HG02852 (cell line): ENCODE measurements around the gene SIRT2.

Experiments
- ATAC-seq: cut with Tn5 transposase; IDR thresholded peaks from one replicate; pipeline ENCODE4 v1.9.1; 2021; ENCODE audit warnings: mild to moderate bottlenecking, moderate library complexity; ENCODE audit not compliant: unreplicated experiment

The SIRT2 gene

GRCh38 chr19:38920602-38921419, 21.4 kb upstream of the SIRT2 start:
- ATAC-seq: no peak

- no peak for ATAC-seq
Measured at GRCh38 chr19:38919837-38920601, 20.6 kb upstream of the SIRT2 start.

- ATAC-seq: no peak
Measured at GRCh38 chr19:38918526-38918925, 19.1 kb upstream of the SIRT2 start.

GRCh38 chr19:38917921-38918491, 18.6 kb upstream of the SIRT2 start:
- ATAC-seq: no peak

- ATAC-seq: no peak
Measured at GRCh38 chr19:38917516-38917915, 18.1 kb upstream of the SIRT2 start.

DNA sequence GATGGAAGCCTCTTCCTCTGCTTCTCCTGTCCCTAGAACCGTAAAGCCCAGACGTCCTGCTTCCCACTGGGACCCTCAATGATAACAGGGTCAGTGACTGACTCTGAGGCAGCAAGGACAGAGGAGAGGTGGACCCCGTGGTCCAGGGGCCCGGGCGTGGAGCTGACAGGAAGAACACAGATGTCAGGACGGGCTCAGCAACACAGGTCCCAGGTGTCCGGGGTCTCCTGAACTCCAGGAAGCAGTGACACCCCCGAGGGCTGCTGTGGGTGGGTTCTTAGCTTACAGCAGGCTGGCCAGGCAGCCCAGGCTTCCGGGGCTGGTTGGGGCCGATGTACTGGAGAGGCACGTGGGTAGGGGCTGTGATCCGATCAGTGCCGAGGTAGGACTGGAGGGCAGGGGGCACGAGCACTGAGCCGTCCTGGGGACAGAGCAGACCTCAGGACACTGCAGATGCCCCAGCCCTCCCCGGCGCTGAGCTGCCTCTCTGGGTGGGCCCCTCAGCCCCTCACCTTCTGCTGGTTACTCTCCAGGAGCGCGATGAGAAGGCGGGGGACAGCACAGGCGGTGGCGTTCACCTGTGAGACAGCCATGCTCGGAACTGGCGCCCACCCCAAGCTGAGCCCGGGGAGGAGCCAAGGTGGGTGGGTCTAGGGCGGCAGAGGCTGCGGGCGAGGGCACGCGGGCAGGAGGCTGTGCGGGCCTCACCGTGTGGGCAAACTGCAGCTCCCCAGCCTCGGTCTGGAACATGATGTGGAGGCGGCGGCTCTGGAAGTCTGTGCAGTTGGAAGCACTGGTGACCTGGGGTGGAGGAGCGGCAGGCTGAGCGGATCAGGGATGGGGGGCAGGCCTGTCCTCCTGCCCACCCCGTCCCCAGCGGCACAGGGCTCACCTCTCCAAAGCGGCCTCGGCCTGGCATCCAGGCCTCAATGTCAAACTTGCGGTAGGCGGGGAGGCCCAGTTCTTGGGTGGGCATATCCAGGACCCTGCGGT, 16.2 kb upstream of the SIRT2 start:
- no peak for ATAC-seq

DNA sequence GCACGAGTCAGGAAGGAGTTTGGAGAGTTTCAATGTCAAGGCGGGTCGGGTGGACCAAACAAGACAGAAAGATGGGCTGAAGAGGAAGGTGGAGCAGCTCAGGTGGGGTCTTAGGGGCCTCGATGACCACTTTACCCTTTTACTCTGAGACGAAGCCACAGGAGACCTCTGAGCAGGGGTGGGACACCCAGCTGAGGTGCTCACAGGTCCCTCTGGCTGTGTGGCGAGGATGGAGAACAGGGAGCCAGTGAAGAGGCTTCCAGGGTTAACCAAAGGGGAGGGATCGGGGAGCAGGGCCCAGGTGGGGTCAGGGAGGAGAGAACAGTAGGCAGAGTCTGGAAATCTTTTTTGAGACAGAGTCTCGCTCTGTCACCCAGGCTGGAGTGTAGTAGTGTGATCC, 14.5 kb upstream of the SIRT2 start:
- ATAC-seq: no peak

- no peak for ATAC-seq
Measured at GRCh38 chr19:38912600-38913514, 13.4 kb upstream of the SIRT2 start.

DNA sequence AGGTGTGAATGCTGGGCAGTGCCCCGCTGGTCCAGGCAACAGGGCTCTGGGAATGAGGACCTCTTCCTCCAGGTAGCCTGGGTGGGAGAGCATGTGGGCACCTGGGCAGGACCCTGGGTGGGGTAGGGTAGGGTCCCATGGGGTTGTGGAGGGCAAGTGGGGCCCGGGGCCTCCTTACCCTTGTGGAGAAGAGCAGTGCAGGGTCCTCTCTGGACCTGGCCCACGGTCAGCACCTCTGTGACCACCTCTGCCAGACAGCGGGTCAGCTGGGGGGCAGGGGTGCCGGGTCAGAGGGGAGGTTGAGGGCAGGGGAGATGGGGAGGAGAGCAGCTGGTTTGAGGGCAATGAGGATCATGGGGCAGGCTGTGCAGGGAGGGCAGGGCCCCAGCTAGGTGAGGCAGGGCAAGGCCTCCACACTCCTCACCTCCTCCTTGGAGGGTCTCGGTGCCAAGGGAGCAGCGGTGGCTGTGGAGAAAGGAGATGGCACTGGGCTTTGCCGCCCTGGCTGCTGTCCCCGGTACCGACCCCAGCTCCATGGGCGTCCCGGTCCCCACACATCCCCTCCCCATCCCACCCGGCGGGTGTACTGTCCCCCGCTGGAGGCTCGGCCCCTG, 12.1 kb upstream of the SIRT2 start:
- ATAC-seq: no peak

GRCh38 chr19:38910488-38910887, 11.1 kb upstream of the SIRT2 start:
- ATAC-seq: no peak

GRCh38 chr19:38908911-38909310, 9.5 kb upstream of the SIRT2 start:
- ATAC-seq: no peak

DNA sequence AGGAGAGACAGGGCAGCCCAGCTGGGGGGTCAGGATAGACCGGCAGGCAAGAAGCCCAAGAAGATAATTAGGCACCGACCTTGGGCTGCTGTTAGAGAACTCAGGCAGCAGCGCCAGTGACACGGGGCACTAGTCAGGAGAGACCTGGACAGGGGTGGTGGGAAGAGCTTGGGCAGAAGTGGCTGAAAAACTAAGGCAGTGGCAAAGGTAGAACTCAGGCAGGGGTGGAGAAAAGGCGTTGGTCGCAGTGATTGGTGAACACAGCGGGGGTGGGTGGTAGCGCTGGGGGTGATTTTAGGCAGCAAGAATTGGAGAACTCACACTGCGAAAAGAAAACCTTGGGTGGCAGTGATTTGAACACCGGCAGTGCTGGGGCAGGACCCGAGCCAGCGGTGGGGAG, 8.3 kb upstream of the SIRT2 start:
- ATAC-seq: no peak

GRCh38 chr19:38907227-38907626, 7.8 kb upstream of the SIRT2 start:
- ATAC-seq: no peak

GRCh38 chr19:38905620-38906019, 6.2 kb upstream of the SIRT2 start:
- no peak for ATAC-seq

- ATAC-seq: no peak
Measured at GRCh38 chr19:38904581-38905539, 5.4 kb upstream of the SIRT2 start.

DNA sequence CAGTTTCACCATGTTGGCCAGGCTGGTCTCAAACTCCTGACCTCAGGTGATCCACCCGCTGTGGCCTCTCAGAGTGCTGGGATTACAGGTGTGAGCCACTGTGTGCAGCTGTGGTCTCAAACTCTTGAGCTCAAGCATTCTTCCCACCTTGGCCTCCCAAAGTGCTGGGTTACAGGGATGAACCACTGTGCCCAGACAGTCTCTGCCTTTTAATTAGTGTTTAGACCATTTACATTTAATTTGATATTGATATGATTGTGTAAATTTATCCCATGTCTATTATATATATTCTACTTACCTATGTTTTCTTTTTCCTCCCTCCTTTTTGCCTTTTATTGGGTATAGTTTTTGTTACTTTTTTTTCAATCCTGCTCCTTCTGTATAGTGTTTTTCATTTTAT, 2.3 kb upstream of the SIRT2 start:
- no peak for ATAC-seq

DNA sequence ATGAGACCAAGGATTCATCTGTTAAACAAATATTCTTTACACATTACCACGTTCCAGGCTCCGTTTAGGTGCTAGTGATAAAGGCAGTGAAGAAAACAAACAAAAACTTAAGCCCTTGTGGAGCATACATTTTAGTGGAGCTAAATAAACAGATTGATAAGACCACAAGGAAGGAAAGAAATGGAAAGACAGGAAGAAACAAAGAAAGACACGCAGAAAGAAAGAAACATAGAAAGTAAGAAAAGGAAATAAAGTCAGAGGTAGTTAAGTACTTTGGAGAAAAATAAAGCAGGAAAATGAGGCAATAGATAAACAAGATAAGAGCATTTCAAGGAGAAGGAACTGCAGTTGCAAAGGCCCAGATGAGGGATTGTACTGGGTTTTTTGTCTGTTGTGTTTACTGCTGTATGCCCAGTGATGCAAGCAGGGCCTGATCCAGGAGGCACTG, 1.3 kb upstream of the SIRT2 start:
- ATAC-seq: no peak

DNA sequence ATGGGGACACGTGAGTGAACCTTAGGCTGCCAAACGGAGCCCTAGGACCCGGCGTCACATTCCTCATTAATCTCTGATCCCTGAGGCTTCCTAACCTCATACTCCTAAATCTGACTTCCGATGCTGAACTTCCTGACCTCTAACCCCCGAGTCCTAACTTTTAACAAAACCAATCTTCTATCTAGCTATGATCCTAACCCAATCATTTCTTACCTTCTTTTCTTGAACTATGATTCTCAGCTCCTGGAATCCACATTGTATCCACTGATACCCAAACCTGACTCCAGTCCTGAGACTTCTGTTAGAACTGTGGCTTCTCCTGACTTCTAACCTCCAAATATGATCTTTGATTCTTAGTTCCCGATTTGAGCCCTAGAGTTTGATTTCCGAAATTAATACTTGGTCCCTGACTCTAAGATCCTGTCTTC, 798 bp upstream of the SIRT2 start:
- ATAC-seq: no peak
